Heart right ventricle (tissue), 16 donors: ENCODE measurements around the gene NEU1. TPM values are rescaled to one million over a fixed set of nuclear protein-coding genes. Genes with fewer than 3 reads are reported as not detected.

Experiments
- ATAC-seq, 8 donors: fragments of 200-7000 bp; cut with Tn5 transposase; one replicate each; pipeline ENCODE4 v1.9.1; 2020; ENCODE audit warnings: mild to moderate bottlenecking in 8 of 8, moderate library complexity in 8 of 8, moderate number of reproducible peaks in 1 of 8
- DNase-seq, 2 donors: peaks; one replicate each; pipeline ENCODE4 v3.0.0-alpha.2; 2020
- H3K27ac ChIP-seq, 10 donors: fragments of 200-600 bp; sonication (generic) in 2 of 10; one replicate each; pipeline versions ENCODE4 v1.5.0 to v1.8.0; 2020 to 2022; ENCODE audit warnings: mild to moderate bottlenecking in 3 of 10
- H3K27me3 ChIP-seq, 7 donors: fragments of 200-600 bp; one replicate each; pipeline ENCODE4 v1.8.0; 2021 to 2022; ENCODE audit warnings: mild to moderate bottlenecking in 2 of 7
- H3K36me3 ChIP-seq, 9 donors: fragments of 200-600 bp; sonication (generic) in 1 of 9; one replicate each; pipeline versions ENCODE4 v1.5.0 to v1.8.0; 2020 to 2022; ENCODE audit warnings: mild to moderate bottlenecking in 2 of 9
- H3K4me1 ChIP-seq, 9 donors: fragments of 200-600 bp; sonication (generic) in 1 of 9; one replicate each; pipeline versions ENCODE4 v1.5.0 to v1.8.0; 2020 to 2022; ENCODE audit warnings: mild to moderate bottlenecking in 4 of 9
- H3K4me3 ChIP-seq, 10 donors: fragments of 200-600 bp; sonication (generic) in 2 of 10; one replicate each; pipeline versions ENCODE4 v1.5.0 to v1.8.0; 2020 to 2022; ENCODE audit warnings: mild to moderate bottlenecking in 7 of 10, moderate library complexity in 2 of 10
- H3K9me3 ChIP-seq, 11 donors: fragments of 200-600 bp in 10 of 11; sonication (generic) in 2 of 11; one replicate each; pipeline versions ENCODE4 v1.5.0 to v1.8.0; 2013 to 2022; ENCODE audit warnings: mild to moderate bottlenecking in 2 of 11, control low read depth in 1 of 11, moderate library complexity in 1 of 11
- WGBS, 2 donors: extraction: QIAGEN DNeasy Blood & Tissue Kit; methylation state at CpG; one replicate each; pipeline ENCODE4 v1.1.7; 2013; ENCODE audit warnings: inconsistent platforms in 1 of 2; 5-methylcytosine and 5-hydroxymethylcytosine counted together
- intact Hi-C, 10 donors: fragments of 100-400 bp; cut with DNase I; formaldehyde crosslinking; loops; one replicate each; pipeline versions ENCODE4 v1.11.1 to v1.14.2; 2022
- polyA plus RNA-seq, 2 donors: library from polyadenylated mRNA; stranded (reverse); fragments of 200-250 nt; gene quantifications; one replicate each; pipeline ENCODE4 v1.2.3, GENCODE V29; 2013
- total RNA-seq, 10 donors: library from RNA; stranded (reverse); fragmentation: NEBNext Ultra II Directional in 3 of 10; extraction: Animal tissue kit (Norgen Biotek cat#: 25700) in 3 of 10; gene quantifications; one replicate each; pipeline versions ENCODE4 v1.2.1 to v1.2.4, GENCODE V29; 2021 to 2023
- TF ChIP-seq, protein P1 (sequence below), 9 donors: fragments of 200-600 bp; sonication (generic) in 2 of 9; IDR thresholded peaks; one replicate each; pipeline versions ENCODE4 v1.5.0 to v1.8.0; 2021 to 2022; ENCODE audit warnings: antibody characterized with exemption in 9 of 9, mild to moderate bottlenecking in 5 of 9, moderate library complexity in 1 of 9
- donor health status: Arrhythmogenic right ventricular cardiomyopathy.
- donor health status: ischemic (EF 13 %, LVEDD 7.1; RV severe dilation, severe dysfunction).
- donor health status: healthy with polysubstance abuse.
- donor health status: DM: no; HTN: yes; CAD: no.
- donor health status: DM: no; HTN: no; CAD: no.
- donor health status: ischemic (EF 25% LVEDD 6.9; RV normal size, moderate dysfunction).
- donor health status: ischemic (EF 25% LVEDD 5.7; RV mildly dilated, moderate dysfunction).
- donor health status: healthy.
- donor health status: DM: yes; HTN: yes; CAD: no.
- donor health status: Ischemic cardiomyopathy.
- donor health status: ischemic (EF 35%, LVEDD 5.7; RV mildly dilated, moderate dysfunction).
- donor health status: nonischemic (EF 11% LVEDD 7.7; RV severe dilation, severe dysfunction).
- donor health status: DM: yes; HTN: yes; CAD: no.
- donor health status: PGD.
- donor health status: ischemic (EF 29% LVEDD 5.4; RV normal size, mild dysfunction).
- donor health status: nonischemic (EF 23%, LVEDD 6.1; RV moderate dilation, normal function).

Gene NEU1
- total and polyA plus RNA-seq, 12 donors, result 15.7 to 48.0 (median 22.3) TPM

- H3K4me1 ChIP-seq, result no peaks in the 10 kb centered on the region
- H3K27me3 ChIP-seq, result no peaks in the 10 kb centered on the region
- no peak overlapping the region for H3K27ac ChIP-seq
- H3K36me3 ChIP-seq, result peaks cover 0 to 99% (median 70%) of the 10 kb centered on the region in 9 donors
- 90 to 95% methylated on average over 3 of the region's 3 CpGs for WGBS, 2 donors
- DNase-seq (no peak), ATAC-seq (no peak)
- H3K9me3 ChIP-seq, result no peaks in the 10 kb centered on the region
- TF ChIP-seq, protein P1, sequence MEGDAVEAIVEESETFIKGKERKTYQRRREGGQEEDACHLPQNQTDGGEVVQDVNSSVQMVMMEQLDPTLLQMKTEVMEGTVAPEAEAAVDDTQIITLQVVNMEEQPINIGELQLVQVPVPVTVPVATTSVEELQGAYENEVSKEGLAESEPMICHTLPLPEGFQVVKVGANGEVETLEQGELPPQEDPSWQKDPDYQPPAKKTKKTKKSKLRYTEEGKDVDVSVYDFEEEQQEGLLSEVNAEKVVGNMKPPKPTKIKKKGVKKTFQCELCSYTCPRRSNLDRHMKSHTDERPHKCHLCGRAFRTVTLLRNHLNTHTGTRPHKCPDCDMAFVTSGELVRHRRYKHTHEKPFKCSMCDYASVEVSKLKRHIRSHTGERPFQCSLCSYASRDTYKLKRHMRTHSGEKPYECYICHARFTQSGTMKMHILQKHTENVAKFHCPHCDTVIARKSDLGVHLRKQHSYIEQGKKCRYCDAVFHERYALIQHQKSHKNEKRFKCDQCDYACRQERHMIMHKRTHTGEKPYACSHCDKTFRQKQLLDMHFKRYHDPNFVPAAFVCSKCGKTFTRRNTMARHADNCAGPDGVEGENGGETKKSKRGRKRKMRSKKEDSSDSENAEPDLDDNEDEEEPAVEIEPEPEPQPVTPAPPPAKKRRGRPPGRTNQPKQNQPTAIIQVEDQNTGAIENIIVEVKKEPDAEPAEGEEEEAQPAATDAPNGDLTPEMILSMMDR (IDR thresholded peaks at IDR 0.05), result no peak
- H3K4me3 ChIP-seq, result no peak overlapping the region
- intact Hi-C loops, result no loop called here
These were observed 26.8 kb upstream of the NEU1 start for GRCh38 chr6:31889331-31889972.

GRCh38 chr6:31888276-31889258 lies 25.9 kb upstream of the NEU1 start:
- TF ChIP-seq, protein P1 (IDR thresholded peaks at IDR 0.05), result peak; percentile 37 to 77 (median 70)
- Histone ChIP-seq H3K4me3 (no peak overlapping the region), H3K36me3 (peaks cover 0 to 99% (median 71%) of the 10 kb centered on the region in 9 donors), H3K27me3 (no peaks in the 10 kb centered on the region), H3K9me3 (no peaks in the 10 kb centered on the region), H3K27ac (no peak overlapping the region), H3K4me1 (no peaks in the 10 kb centered on the region)
- 85 to 89% methylated on average over 43 of the region's 43 CpGs for WGBS, 2 donors
- intact Hi-C loops, result no loop called here
- DNase-seq (peak in 1 of 2 donors; percentile 56), ATAC-seq (peak in 5 of 8 donors; percentile 13 to 43 (median 26))

- H3K4me3 ChIP-seq, result no peak overlapping the region
- intact Hi-C loops, result no loop called here
- no peaks in the 10 kb centered on the region for H3K27me3 ChIP-seq
- no peaks in the 10 kb centered on the region for H3K4me1 ChIP-seq
- no peaks in the 10 kb centered on the region for H3K9me3 ChIP-seq
- no peak overlapping the region for H3K27ac ChIP-seq
- DNase-seq, result no peak
- H3K36me3 ChIP-seq, result peaks cover 0 to 99% (median 75%) of the 10 kb centered on the region in 9 donors
- WGBS, 2 donors, result 93 to 94% methylated on average over 19 of the region's 19 CpGs
- TF ChIP-seq, protein P1 (IDR thresholded peaks at IDR 0.05), result no peak
- peak in 1 of 8 donors; percentile 6 for ATAC-seq
These were observed 24.8 kb upstream of the NEU1 start for GRCh38 chr6:31887173-31888007.

DNA sequence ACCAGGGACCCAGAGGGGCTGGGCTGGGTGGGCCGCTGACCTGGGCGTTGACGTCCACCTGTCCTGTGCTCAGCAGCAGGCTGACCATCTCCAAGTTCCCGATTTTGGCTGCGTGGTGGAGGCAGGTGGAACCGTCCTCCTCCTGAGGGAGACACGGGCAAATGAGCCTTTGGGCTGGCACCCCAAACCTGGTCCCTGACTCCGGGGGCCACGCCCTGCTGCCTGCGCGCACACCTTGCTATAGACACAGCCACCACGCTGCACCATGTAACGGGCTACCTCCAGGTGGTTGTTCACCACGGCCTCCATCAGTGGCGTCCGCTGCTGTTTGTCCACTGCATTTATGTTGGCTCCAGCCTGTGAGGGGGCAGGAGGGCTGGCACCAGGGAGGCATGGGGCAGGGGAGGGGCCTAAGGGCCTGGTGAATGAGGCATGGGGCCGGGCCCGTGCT lies 23.9 kb upstream of the NEU1 start:
- intact Hi-C loops, result no loop called here
- no peaks in the 10 kb centered on the region for H3K27me3 ChIP-seq
- H3K4me1 ChIP-seq, result no peaks in the 10 kb centered on the region
- H3K9me3 ChIP-seq, result no peaks in the 10 kb centered on the region
- TF ChIP-seq, protein P1 (IDR thresholded peaks at IDR 0.05), result no peak
- H3K36me3 ChIP-seq, result peaks cover 0 to 99% (median 80%) of the 10 kb centered on the region in 9 donors
- no peak overlapping the region for H3K27ac ChIP-seq
- DNase-seq (no peak), ATAC-seq (no peak)
- WGBS, 2 donors, result 91 to 92% methylated on average over 18 of the region's 18 CpGs
- no peak overlapping the region for H3K4me3 ChIP-seq
